HG03460 (cell line): ENCODE data around the gene PDCD6IP.

ENCODE experiments used
- ATAC-seq: cut with Tn5 transposase; IDR thresholded peaks from one replicate; pipeline ENCODE4 v1.9.1; 2021; ENCODE audit not compliant: unreplicated experiment

The PDCD6IP gene

GRCh38 chr3:33885496-33885895 lies 87.1 kb downstream of the PDCD6IP start:
- ATAC-seq, result no peak

GRCh38 chr3:33886015-33886414 lies 87.6 kb downstream of the PDCD6IP start:
- no peak for ATAC-seq

- ATAC-seq, result no peak
These were observed 89.0 kb downstream of the PDCD6IP start for GRCh38 chr3:33887478-33887877.

- no peak for ATAC-seq
These were observed 91.1 kb downstream of the PDCD6IP start for GRCh38 chr3:33889394-33890039.

GRCh38 chr3:33892655-33893054 lies 94.2 kb downstream of the PDCD6IP start:
- no peak for ATAC-seq

- ATAC-seq, result no peak
These were observed 97.2 kb downstream of the PDCD6IP start for GRCh38 chr3:33895658-33896057.

GRCh38 chr3:33897306-33897705 lies 98.9 kb downstream of the PDCD6IP start:
- no peak for ATAC-seq

- ATAC-seq, result no peak
These were observed 100.5 kb downstream of the PDCD6IP start for GRCh38 chr3:33898901-33899300.

- no peak for ATAC-seq
These were observed 102.0 kb downstream of the PDCD6IP start for GRCh38 chr3:33900440-33900808.

- no peak for ATAC-seq
These were observed 102.5 kb downstream of the PDCD6IP start for GRCh38 chr3:33900809-33901505.

- no peak for ATAC-seq
These were observed 103.6 kb downstream of the PDCD6IP start for GRCh38 chr3:33901862-33902563.

GRCh38 chr3:33904730-33905129 lies 106.3 kb downstream of the PDCD6IP start:
- no peak for ATAC-seq

- ATAC-seq, result no peak
These were observed 109.9 kb downstream of the PDCD6IP start for GRCh38 chr3:33908250-33908851.

- ATAC-seq, result no peak
These were observed 111.1 kb downstream of the PDCD6IP start for GRCh38 chr3:33909547-33909946.

GRCh38 chr3:33910031-33910430 lies 111.6 kb downstream of the PDCD6IP start:
- no peak for ATAC-seq

GRCh38 chr3:33911525-33912322 lies 113.3 kb downstream of the PDCD6IP start:
- no peak for ATAC-seq

GRCh38 chr3:33914212-33914611 lies 115.8 kb downstream of the PDCD6IP start:
- ATAC-seq, result no peak

GRCh38 chr3:33914731-33915379 lies 116.4 kb downstream of the PDCD6IP start:
- ATAC-seq, result no peak

- ATAC-seq, result peak; percentile 77
These were observed 117.5 kb downstream of the PDCD6IP start for GRCh38 chr3:33915796-33916546.
